Endodermal cell (in vitro differentiated cells): ENCODE results near the gene KIF26A. TPM values are rescaled to one million over a fixed set of nuclear protein-coding genes. Genes with fewer than 3 reads are reported as not detected.

Source experiments
- DNase-seq: peaks from one replicate; pipeline ENCODE4 v3.0.0-alpha.2; 2017
- H3K27ac ChIP-seq: 2 replicates; pipeline ENCODE4 v1.5.1; 2013; ENCODE audit warnings: mild to moderate bottlenecking, low read depth, low read length, moderate library complexity
- H3K27me3 ChIP-seq: 2 replicates; pipeline ENCODE4 v1.6.1; 2013; ENCODE audit warnings: mild to moderate bottlenecking, low read length, moderate library complexity; ENCODE audit not compliant: insufficient read depth, control insufficient read depth, poor library complexity, severe bottlenecking
- H3K36me3 ChIP-seq: 2 replicates; pipeline ENCODE4 v1.7.0; 2013; ENCODE audit warnings: mild to moderate bottlenecking, low read length, moderate library complexity; ENCODE audit not compliant: control insufficient read depth, insufficient read depth
- H3K4me1 ChIP-seq: one replicate; pipeline ENCODE4 v1.7.0; 2013; ENCODE audit warnings: low read length; ENCODE audit not compliant: control insufficient read depth, insufficient read depth
- H3K4me3 ChIP-seq: 2 replicates; pipeline ENCODE4 v1.5.1; 2013; ENCODE audit warnings: mild to moderate bottlenecking, low read length, moderate library complexity
- H3K9ac ChIP-seq: 2 replicates; pipeline ENCODE4 v1.6.1; 2013; ENCODE audit warnings: mild to moderate bottlenecking, low read length, moderate library complexity; ENCODE audit not compliant: poor library complexity, severe bottlenecking; ENCODE audit errors: extremely low read depth
- H3K9me3 ChIP-seq: 2 replicates; pipeline ENCODE4 v1.6.1; 2013; ENCODE audit warnings: mild to moderate bottlenecking, low read length, moderate library complexity; ENCODE audit not compliant: control insufficient read depth
- H3K27ac Mint-ChIP-seq: 2 replicates; pipeline ENCODE4 v1.8.0; 2020; ENCODE audit warnings: mixed read lengths
- H3K27me3 Mint-ChIP-seq: 2 replicates; pipeline ENCODE4 v1.8.0; 2021; ENCODE audit warnings: mild to moderate bottlenecking, mixed read lengths; ENCODE audit not compliant: insufficient read depth
- H3K36me3 Mint-ChIP-seq: 2 replicates; pipeline ENCODE4 v1.8.0; 2020; ENCODE audit warnings: low read depth, mixed read lengths
- H3K4me1 Mint-ChIP-seq: 2 replicates; pipeline ENCODE4 v1.8.0; 2020; ENCODE audit warnings: mixed read lengths
- H3K4me3 Mint-ChIP-seq: 2 replicates; pipeline ENCODE4 v1.8.0; 2020; ENCODE audit warnings: mild to moderate bottlenecking, moderate library complexity, mixed read lengths
- H3K9me3 Mint-ChIP-seq: 2 replicates; pipeline ENCODE4 v1.8.0; 2020; ENCODE audit warnings: mild to moderate bottlenecking, mixed read lengths
- WGBS, 2 experiments: methylation state at CpG; one replicate each; pipeline versions ENCODE4 v1.1.5 to v1.1.7; 2013; ENCODE audit warnings: missing lambda C conversion rate in 2 of 2, mixed read lengths in 1 of 2; ENCODE audit not compliant: insufficient coverage in 1 of 2, insufficient read length in 1 of 2; 5-methylcytosine and 5-hydroxymethylcytosine counted together
- total RNA-seq, 2 donors: library from RNA; stranded (reverse); fragmentation: NEBNext Ultra II Directional in 1 of 2; extraction: Animal tissue kit (Norgen Biotek cat#: 25700) in 1 of 2; gene quantifications; 2 replicates in 1 of 2; 3 replicates in 1 of 2; pipeline ENCODE4 v1.2.1, GENCODE V29; 2021
- TF ChIP-seq, protein P1 (sequence below): fragments of 200-600 bp; sonication (generic); conservative IDR thresholded peaks from 2 replicates; pipeline ENCODE4 v1.5.0; 2021; ENCODE audit warnings: antibody characterized with exemption, mild to moderate bottlenecking

KIF26A gene
- total RNA-seq, 2 donors from 2014 or later, result 36.7 to 54.8 TPM

GRCh38 chr14:104169699-104170479 lies 31.5 kb downstream of the KIF26A start:
- no peaks in the 10 kb centered on the region for H3K27me3 ChIP-seq
- DNase-seq, result no peak
- Mint-ChIP-seq H3K27ac (peak overlapping the region; percentile 45), H3K27me3 (no peaks in the 10 kb centered on the region), H3K9me3 (no peaks in the 10 kb centered on the region), H3K36me3 (peaks cover 12% of the 10 kb centered on the region), H3K4me1 (peaks cover 14% of the 10 kb centered on the region), H3K4me3 (no peak overlapping the region)
- H3K36me3 ChIP-seq, result no peaks in the 10 kb centered on the region
- TF ChIP-seq, protein P1, sequence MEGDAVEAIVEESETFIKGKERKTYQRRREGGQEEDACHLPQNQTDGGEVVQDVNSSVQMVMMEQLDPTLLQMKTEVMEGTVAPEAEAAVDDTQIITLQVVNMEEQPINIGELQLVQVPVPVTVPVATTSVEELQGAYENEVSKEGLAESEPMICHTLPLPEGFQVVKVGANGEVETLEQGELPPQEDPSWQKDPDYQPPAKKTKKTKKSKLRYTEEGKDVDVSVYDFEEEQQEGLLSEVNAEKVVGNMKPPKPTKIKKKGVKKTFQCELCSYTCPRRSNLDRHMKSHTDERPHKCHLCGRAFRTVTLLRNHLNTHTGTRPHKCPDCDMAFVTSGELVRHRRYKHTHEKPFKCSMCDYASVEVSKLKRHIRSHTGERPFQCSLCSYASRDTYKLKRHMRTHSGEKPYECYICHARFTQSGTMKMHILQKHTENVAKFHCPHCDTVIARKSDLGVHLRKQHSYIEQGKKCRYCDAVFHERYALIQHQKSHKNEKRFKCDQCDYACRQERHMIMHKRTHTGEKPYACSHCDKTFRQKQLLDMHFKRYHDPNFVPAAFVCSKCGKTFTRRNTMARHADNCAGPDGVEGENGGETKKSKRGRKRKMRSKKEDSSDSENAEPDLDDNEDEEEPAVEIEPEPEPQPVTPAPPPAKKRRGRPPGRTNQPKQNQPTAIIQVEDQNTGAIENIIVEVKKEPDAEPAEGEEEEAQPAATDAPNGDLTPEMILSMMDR, result no peak
- WGBS, 2 experiments, result 77 to 83% methylated on average over 17 to 27 of the region's 27 CpGs
- no peaks in the 10 kb centered on the region for H3K4me1 ChIP-seq
- H3K9ac ChIP-seq, result no peak overlapping the region
- peak overlapping the region; percentile 44 for H3K27ac ChIP-seq
- no peaks in the 10 kb centered on the region for H3K9me3 ChIP-seq
- no peak overlapping the region for H3K4me3 ChIP-seq

- no peak overlapping the region for H3K4me3 ChIP-seq
- WGBS, 2 experiments, result 51 to 66% methylated on average over 21 to 28 of the region's 28 CpGs
These were observed 32.8 kb downstream of the KIF26A start for GRCh38 chr14:104171029-104171697.

DNA sequence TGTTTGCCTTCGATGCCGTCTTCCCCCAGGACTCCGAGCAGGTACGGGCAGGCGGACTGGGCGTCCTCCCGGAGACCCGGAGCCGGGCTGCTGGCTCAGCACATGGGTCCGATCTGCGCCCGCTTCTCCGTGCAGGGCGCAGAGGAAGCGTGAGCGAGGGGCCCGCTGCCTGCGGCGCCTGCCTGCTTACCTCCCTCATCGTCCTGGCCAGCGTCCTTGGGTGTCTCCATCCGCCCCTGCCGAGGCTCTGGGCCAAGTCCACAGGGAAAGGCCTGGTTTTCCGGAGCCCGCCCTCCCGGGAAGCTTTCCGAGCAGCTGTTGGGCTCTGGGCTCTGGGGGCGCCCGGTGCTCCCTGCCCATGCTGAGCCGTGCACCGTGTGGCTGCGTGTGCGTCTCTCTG lies 33.5 kb downstream of the KIF26A start:
- Mint-ChIP-seq H3K4me1 (peaks cover 14% of the 10 kb centered on the region), H3K9me3 (no peaks in the 10 kb centered on the region), H3K36me3 (peaks cover 12% of the 10 kb centered on the region), H3K27ac (no peak overlapping the region), H3K4me3 (no peak overlapping the region), H3K27me3 (no peaks in the 10 kb centered on the region)
- H3K4me1 ChIP-seq, result no peaks in the 10 kb centered on the region
- H3K9ac ChIP-seq, result no peak overlapping the region
- TF ChIP-seq, protein P1, result no peak
- no peaks in the 10 kb centered on the region for H3K27me3 ChIP-seq
- H3K9me3 ChIP-seq, result no peaks in the 10 kb centered on the region
- H3K4me3 ChIP-seq, result no peak overlapping the region
- H3K27ac ChIP-seq, result no peak overlapping the region
- no peaks in the 10 kb centered on the region for H3K36me3 ChIP-seq
- no peak for DNase-seq
- 97% methylated on average over 27 to 33 of the region's 33 CpGs for WGBS, 2 experiments

More at GRCh38 chr14:104171029-104171697, 32.8 kb downstream of the KIF26A start:
- TF ChIP-seq, protein P1, result peak; percentile 60
- H3K27me3 Mint-ChIP-seq, result no peaks in the 10 kb centered on the region
- DNase-seq, result peak; percentile 95
- Histone ChIP-seq H3K4me1 (no peaks in the 10 kb centered on the region), H3K27ac (no peak overlapping the region), H3K9ac (no peak overlapping the region), H3K36me3 (no peaks in the 10 kb centered on the region), H3K9me3 (no peaks in the 10 kb centered on the region), H3K27me3 (no peaks in the 10 kb centered on the region)
- H3K36me3 Mint-ChIP-seq, result peaks cover 12% of the 10 kb centered on the region
- peaks cover 14% of the 10 kb centered on the region for H3K4me1 Mint-ChIP-seq
- peak overlapping the region; percentile 85 for H3K27ac Mint-ChIP-seq
- H3K9me3 Mint-ChIP-seq, result no peaks in the 10 kb centered on the region
- H3K4me3 Mint-ChIP-seq, result peak overlapping the region; percentile 21
